GM19238 (cell line): ENCODE results near the gene BCKDHA.
"Not testable (repeated sequence)": the region's sequence is repeated elsewhere in the genome, so short reads cannot be mapped to it uniquely, and the experiment has no call there.

Source experiments
- DNase-seq: peaks from one replicate; pipeline ENCODE4 v3.0.0; 2011; ENCODE audit warnings: low spot score; ENCODE audit not compliant: insufficient read length

BCKDHA gene

DNA sequence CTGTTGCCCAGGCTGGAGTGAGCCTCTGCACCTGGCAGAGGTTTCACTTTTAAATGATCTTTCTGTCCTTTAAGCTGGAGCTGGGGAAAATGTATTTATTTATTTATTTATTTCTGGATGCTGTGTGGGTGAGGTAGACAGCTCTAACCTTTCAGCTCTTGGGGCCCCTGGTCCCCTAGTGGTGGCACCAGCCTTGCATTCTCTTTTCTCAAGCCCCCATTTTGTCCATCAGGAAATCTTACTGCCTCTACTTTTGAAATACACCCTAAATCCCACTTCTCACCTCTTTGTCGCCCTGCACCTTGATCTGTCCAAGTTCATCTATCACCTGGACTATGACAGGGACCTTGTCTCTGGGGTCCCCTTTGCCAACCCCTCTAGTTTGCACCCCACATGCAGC, 31.5 kb upstream of the BCKDHA start:
- DNase-seq, result no peak

DNA sequence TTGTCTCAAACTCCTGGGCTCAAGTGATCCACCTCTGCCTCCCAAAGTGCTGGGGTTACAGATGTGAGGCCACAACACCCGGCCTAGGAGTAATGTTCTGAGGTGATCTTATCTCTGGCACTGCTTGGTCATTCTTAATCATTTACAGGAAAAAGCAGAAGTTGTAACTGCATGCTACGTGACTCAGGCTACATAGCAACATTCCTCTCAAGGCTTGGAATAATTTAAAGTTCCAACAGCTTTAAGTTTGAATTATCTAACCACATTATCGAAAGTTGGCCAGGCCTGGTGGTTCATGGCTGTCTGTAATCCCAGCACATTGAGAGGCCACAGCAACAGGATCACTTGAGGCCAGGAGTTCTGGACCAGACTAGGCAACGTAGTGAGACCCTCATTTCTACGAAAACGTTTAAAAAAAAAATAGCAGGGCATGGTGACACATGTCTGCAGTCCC, 29.7 kb upstream of the BCKDHA start:
- peak; percentile 29 for DNase-seq

DNA sequence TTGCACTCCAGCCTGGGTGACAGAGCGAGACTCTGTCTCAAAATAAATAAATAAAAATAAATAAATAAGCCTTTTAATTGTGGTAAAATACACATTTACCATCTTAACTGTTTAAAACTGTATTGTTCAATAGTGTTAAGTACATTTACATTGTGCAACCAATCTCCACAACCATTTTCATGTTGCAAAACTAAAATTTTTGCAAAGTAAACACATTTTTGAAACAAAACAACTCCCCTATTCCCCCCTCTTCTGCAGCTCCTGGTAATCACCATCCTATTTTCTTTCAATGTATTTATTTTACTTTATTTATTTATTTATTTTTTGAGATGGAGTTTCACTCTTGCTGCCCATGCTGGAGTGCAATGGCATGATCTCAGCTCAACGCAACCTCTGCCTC, 27.8 kb upstream of the BCKDHA start:
- DNase-seq, result no peak

DNA sequence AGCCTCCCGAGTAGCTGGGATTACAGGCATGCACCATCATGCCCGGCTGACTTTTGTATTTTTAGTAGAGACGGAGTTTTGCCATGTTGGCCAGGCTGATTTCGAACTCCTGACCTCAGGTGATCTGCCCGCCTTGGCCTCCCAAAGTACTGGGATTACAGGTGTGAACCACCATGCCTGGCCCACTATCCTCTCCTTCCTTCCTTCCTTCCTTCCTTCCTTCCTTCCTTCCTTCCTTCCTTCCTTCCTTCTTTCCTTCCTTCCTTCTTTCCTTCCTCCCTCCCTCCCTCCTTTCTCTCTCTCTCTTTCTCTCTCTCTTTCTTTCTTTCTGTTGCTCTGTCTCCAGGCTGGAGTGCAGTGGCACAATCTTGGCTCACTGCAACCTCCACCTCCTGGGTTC, 26.5 kb upstream of the BCKDHA start:
- DNase-seq, result not testable (repeated sequence)

DNA sequence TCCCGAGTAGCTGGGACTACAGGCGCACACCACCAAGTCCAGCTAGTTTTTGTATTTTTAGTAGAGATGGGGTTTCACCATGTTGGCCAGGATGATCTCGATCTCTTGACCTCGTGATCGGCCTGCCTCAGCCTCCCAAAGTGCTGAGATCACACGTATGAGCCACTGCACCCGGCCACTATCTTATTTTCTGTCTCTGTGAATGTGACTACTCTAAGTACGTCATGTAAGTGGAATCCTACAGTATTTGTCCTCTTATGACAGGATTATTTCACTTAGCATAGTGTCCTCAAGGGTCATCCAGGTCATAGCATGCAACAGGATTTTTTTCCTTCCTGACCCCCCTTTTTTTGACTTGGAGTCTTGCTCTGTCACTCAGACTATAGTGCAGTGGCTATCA, 26.1 kb upstream of the BCKDHA start:
- DNase-seq, result no peak

DNA sequence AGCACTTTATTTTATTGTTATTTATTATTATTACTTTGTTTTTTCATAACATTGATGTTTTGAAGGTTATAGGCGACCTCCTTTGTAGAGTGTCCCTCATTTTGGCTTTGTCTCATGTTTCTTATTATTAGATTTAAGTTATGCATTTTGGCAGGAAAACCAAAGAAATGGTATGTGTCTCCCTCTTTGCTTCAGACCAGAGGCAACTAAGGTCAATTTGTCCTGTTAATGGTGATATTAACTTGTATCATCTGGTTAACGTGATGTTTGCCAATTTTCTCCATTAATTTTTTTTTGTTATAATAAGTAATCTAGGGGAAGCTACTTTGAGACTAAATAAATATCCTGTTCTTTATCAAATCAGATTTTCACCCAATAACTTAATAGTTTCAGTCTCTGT, 25.1 kb upstream of the BCKDHA start:
- no peak for DNase-seq

DNA sequence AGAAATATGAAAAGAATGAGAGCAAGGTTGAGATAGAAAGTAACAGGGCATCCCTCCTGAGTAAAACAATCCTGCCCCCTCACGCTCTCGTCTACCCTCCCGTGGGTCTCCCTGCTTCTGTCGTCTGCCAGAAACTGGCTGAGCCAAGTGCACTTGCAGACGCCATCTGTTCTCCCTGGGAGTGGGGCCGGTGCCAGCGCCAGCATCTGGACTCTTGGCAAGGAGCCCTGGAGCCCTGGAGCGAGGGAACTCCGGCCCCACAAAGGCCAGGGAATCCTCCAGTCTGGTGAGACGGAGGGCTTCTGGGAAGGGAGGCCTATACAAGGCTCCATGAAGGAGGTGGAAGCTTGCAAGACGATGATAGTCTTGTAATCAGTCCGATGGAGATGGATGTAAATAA, 23.6 kb upstream of the BCKDHA start:
- no peak for DNase-seq

DNA sequence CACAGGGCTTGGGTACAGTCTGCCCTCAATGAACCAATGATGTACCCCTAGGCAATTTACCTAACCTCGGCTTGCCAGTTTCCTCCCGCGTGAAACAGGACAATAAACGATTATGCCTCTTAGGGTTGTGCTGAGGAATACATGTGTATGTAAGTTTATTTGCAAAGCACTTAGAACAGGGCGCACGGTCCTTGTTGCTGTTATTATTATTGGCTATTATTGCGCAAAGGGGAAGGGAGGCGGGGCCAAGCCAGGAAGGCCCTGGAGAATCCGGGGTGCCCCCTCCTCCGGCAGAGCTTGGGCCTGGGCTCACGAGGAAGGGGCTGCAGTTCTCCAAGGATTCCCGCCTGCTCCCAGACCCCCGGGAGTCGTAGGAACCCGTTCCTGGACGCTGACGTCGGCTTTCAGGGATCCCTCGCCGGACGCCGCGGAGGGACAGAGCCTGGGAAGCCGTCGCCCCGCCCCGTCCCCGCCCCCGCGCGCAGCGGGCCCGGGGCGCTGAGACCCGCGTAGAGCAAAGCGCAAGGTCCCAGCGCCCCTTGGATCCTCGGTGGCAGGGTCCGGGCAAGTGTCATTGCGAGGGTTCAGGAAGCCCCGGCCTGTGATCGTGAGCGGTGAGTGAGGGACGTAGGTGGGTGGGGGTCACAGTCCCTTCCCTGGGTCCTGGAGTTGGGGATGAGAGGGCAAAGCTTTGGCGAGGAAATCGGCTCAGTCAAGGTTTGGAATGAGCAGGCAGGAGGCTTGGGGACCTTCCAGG, 21.2 kb upstream of the BCKDHA start, which contains the start of gene TMEM91:
Gene TMEM91, plus strand, starts transcription at position 293 of the 757 bp plus-strand sequence. CDS start 1,777 bp downstream, outside the sequence.
- DNase-seq, result no peak

DNA sequence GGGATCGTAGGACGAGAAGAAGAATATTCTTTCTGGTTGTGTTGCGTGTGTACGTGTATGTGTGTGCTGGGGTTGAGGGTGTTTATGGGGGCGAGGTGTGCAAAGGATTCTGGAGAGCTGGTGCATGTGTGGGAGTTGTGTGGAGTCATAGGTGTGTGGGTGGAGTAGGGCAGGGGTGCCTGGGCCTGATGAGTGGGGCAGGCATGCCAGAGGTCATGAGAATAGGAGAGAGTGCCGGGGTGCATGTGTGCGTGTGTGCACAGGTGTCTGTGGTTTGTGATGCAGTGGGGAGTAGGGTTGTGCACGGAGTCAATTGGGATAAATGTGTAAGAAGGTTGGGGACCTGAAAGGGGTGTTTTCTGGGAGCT, 20.6 kb upstream of the BCKDHA start:
- no peak for DNase-seq

DNA sequence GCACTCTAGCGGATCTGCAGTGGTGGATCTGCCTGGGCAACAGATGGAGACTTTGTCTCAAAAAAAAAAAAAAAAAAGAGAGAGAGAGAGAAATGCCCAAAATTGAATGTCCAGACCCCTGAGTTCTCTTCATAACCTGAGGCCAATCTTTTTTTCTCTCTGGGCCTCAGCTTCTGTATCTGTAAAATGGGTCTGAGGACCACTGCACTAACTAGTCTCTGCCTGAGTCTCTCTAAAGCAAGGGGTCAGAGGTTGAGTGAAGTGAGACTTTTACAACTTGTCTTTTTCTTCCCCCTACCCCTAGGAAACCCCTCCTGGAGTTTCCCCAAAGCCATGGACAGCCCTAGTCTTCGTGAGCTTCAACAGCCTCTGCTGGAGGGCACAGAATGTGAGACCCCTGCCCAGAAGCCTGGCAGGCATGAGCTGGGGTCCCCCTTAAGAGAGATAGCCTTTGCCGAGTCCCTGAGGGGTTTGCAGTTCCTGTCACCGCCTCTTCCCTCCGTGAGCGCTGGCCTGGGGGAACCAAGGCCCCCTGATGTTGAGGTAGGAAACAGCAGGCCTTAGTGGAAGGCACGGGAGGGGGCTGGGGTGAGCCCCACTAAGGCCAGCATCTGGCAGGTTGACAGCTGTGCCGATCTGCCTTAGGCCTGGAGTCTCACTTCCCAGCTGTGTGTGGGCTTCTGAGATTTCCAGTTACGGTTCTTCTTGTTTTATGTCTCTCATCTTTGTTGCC, 19.5 kb upstream of the BCKDHA start:
- DNase-seq, result peak; percentile 77

DNA sequence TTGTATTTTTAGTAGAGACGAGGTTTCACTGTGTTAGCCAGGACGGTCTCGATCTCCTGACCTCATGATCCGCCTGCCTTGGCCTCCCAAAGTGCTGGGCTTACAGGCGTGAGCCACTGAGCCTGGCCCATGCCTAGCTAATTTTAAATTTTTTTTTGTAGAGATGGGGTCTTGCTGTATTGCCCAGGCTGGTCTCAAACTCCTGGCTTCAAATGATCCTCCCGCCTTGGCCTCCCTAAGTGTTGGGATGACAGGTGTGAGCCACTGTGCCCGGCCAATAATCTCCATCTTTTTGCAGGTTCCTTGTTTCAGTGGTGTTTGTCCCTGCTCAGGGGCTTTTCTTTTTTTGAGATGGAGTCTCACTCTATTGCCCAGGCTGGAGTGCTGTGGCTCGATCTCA, 16.1 kb upstream of the BCKDHA start:
- DNase-seq, result not testable (repeated sequence)

DNA sequence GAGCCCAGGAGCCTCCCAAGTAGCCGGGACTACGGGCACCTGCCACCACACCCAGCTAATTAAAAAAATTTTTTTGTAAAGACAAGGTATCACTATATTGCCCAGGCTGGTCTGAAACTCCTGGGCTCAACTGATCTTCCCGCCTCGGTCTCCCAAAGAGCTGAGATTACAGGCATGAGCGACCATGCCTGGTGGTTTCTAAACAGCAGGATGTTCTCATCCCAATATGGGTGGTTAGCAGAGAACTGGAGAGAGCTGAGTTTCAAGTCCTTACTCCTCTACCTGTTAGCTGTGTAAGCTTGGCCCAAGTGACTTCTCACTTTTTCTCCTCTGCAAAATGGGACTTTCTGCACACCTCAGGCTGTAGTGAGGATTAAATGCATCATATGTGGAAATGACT, 13.3 kb upstream of the BCKDHA start:
- DNase-seq, result no peak

DNA sequence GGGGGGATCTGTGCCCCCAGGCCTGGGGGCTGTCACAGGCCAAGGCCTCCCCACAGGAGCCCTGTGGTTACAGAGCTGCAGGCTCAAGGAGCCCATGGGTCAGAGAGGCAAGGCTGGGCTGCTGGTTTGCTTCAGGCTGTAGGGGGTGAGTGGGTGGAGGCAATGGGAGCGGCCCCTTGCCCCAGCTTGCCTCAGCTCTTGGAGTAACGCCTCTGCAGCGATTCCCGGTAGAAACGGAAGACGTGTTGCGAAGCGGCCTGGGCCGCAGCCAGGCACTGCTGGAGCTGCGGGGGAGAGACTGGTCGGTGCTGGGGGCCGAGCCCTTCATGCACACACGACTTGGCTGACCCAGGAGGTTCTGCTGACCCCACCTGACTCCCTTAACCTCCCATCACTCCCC, 11.2 kb upstream of the BCKDHA start:
- no peak for DNase-seq

DNA sequence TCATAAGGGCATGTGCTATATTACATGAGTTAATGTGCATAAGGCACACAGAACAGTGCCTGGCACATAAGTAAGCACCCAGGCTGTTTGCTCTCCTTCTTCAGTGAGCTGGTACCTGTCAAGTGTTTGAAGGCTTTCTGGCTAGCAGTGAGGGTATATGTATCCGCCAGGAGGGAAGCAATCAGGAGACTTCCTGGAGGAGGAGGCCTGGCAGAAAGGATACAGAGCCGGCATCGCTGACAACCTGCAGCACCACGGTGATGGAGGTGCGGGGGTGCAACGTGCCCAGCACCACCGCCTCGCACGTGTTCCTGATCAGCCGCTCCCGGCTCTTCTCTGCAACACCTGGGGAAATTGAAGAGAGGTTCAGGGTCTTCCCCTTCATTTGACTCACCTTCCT, 6.0 kb upstream of the BCKDHA start:
- no peak for DNase-seq

DNA sequence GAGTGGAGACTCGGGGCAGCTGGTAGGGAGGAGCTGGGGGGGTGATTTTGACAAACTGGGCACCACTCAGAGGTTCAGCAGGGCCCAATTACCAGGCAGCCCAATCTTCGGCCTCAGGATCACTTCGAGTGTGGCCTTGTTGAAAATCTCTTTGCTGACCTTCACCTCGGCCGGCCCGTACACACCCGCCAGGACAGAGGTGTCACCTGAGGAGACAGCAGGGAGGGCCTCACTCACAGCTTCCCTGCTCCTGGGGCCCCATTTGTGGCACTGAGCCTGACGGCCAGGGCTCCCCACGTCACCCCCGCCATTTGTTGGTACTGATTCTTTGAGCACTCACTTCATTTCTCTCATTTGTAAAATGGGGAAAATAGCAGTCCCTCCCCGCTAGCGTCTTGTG, 4.8 kb upstream of the BCKDHA start:
- DNase-seq, result no peak

DNA sequence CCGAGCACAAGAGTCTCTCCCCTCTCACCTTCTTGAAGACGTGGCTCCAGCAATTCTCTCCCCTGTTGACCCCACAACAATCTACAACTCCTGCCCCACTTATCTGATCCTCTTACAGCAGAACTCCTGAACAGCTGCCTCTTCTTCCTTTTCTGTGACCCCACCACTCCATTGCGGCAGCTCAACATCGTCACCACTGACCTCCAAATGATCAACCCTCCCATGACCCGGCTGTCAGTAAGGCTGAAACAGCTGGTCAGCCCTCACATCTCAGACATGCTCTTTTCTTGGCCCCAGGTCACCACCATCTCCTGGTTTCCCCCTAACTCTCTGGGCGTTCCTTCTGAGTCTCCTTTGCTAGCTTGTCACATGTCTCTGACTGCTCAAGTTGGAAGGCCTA, 2.3 kb upstream of the BCKDHA start:
- no peak for DNase-seq

DNA sequence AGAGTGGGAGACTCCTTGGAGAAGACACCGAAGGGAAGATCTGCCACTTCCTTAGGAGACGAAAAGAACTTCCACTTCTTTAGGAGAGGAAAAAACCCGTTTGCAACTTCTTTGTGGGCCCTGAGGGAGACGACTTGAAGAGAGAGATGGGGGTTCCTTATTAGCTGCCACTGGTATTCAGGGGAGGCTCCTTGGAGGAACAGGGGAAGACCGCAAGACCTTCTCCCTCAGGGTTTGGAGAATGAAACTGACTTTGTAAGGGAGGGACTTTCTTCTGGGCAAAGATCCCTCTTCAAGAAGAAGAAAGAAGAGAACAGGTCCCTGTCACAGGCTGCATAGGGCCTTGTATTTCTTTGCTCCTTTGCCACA, 416 bp downstream of the BCKDHA start:
- no peak for DNase-seq

DNA sequence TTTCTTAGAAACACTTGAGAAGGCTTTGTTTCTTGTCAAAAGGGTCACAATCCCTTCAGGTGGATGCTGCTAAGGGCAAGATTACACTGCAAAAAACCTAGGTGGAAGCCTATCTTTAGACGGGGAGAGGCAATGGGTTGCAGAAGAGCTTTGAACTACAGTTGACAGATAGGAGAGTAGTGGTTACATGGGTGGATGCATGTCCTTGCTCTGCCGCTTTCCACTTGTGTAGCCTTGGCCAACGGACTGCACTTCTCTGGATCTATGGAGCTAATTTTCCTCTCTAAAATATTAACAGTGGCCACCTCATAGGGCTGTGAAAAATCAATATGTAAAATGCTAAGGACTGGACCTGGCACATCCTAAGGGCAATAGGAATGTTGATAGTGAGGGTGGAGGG, 980 bp downstream of the BCKDHA start:
- DNase-seq, result no peak

DNA sequence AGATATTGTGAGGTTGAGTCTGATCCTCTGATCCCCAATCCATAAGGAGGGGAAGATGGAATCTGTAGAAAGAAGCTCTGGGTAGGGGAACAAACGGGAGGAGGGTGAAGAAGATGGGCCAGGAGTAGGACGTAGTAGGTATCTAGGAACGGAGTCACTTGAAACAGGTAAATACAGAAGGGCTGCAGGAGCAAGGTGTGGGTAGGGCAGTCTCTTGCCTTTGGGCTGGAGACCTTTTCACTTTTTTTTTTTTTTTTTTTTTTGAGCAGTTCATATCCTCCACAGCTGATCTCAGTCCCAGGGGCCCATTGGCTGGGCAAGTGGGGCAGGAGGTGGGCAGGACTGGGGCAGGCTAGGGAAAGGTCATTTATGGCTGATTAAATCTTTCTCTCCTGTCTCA, 1.5 kb downstream of the BCKDHA start:
- no peak for DNase-seq

DNA sequence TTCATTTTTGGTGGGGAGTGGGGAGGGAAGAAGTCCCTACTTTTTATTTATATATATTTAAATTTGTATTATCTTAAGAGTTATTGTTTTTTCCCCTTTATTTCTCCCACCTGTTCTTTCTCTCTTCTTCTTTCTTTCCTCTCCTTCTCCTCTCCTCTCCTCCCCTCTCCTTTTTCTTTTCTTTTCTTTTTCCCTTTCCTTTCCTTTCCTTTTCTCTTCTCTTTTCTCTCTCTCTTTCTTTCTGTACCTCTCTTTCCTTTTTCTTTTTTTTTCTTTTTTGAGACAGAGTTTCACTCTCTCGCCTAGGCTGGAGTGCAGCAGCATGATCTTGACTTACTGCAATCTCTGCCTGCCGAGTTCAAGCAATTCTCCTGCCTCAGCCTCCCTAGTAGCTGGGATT, 1.9 kb downstream of the BCKDHA start:
- DNase-seq, result no peak

DNA sequence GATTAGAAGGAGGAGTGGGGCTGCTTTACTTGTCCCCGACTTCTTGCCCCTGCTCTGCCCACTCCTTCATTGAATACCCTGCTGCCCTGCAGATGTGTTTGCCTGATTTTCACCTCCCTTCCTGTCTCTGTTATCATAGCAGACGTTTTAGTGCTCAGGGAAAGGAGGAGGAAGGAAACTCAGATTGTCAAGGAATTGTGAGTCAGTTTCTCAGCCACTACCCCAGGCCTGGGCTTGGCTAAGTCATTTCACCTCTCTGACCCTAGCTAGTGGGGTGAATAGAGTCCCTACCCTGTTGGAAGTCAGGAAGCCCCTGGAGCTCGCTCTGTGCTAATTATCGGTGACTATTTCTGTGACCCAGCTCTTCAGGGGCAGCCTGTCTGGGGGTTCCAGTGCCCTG, 3.9 kb downstream of the BCKDHA start:
- DNase-seq, result no peak

DNA sequence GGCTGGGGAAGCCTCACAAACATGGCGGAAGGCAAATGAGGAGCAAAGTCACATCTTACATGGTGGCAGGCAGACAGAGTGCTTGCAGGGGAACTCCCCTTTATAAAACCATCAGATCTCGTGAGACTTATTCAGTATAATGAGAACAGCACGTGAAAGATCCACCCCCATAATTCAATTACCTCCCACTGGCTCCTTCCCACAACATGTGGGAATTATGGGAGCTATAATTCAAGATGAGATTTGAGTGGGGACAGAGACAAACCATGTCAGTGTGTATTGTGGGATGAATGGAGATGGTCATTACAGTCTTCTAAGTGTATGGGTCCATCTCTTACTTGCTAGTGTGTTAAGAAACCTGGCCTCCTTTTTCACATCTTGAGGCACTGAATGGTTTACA, 4.4 kb downstream of the BCKDHA start:
- no peak for DNase-seq
